ENCODE measurements around the gene SERPINE1. TPM values are rescaled to one million over a fixed set of nuclear protein-coding genes. Genes with fewer than 3 reads are reported as not detected.

The SERPINE1 gene
- total and polyA plus RNA-seq, 2 of the 13 experiments (the other 11 are each of a cell fraction or from before 2014, with no cell fraction given): 21.2 to 1,576 TPM

DNA sequence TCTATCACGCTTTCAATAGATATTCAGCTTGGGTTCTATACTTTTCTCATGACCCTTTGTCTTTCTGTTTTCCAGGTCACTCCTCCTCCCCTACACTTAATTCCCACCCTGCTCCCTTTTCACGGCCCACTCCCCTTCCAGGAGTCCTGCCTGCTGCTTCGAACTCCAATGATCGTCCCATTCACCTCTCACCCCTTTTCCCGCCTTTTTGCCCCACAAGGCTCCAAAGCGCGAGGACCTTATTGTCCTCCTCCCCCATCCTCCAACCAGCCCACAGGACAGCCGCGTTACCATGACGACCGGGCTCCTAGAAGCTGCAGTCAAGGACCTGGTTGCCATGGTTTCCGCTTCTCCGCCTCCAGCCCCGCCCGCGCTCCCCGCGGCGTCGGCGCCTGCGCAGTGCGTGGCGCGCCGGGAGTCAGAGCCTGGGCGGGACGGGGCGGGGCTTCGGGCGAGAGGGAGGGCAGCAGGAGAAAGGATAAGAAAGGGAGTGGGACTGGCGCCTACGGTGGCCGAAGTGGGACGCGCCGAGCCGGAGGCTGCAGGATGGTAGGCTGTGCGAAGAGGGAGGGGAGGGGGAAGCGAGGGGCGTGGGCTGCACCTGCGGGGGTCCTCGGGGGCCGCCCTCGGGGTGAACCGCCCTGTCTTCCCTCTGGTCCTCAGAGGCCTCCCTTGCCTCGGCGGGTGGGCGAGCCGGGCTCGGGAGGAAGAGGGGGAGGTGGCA lies 27.2 kb downstream of the SERPINE1 start, which contains the start of gene AP1S1 (continued):
- TF ChIP-seq, protein P1, sequence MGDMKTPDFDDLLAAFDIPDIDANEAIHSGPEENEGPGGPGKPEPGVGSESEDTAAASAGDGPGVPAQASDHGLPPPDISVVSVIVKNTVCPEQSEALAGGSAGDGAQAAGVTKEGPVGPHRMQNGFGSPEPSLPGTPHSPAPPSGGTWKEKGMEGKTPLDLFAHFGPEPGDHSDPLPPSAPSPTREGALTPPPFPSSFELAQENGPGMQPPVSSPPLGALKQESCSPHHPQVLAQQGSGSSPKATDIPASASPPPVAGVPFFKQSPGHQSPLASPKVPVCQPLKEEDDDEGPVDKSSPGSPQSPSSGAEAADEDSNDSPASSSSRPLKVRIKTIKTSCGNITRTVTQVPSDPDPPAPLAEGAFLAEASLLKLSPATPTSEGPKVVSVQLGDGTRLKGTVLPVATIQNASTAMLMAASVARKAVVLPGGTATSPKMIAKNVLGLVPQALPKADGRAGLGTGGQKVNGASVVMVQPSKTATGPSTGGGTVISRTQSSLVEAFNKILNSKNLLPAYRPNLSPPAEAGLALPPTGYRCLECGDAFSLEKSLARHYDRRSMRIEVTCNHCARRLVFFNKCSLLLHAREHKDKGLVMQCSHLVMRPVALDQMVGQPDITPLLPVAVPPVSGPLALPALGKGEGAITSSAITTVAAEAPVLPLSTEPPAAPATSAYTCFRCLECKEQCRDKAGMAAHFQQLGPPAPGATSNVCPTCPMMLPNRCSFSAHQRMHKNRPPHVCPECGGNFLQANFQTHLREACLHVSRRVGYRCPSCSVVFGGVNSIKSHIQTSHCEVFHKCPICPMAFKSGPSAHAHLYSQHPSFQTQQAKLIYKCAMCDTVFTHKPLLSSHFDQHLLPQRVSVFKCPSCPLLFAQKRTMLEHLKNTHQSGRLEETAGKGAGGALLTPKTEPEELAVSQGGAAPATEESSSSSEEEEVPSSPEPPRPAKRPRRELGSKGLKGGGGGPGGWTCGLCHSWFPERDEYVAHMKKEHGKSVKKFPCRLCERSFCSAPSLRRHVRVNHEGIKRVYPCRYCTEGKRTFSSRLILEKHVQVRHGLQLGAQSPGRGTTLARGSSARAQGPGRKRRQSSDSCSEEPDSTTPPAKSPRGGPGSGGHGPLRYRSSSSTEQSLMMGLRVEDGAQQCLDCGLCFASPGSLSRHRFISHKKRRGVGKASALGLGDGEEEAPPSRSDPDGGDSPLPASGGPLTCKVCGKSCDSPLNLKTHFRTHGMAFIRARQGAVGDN (CRISPR knock-in tag; IDR thresholded peaks at IDR 0.05): peak; percentile 73
- TF ChIP-seq SNAI1 (CRISPR knock-in tag; IDR thresholded peaks at IDR 0.05; ENCODE audit: borderline replicate concordance) (no peak), SMAD9 (CRISPR knock-in tag; IDR thresholded peaks at IDR 0.05) (no peak), TRIM24 (CRISPR knock-in tag; IDR thresholded peaks at IDR 0.05) (no peak), PRPF4 (IDR thresholded peaks at IDR 0.05; ENCODE audit: low read depth, low read length, poor library complexity, severe bottlenecking) (no peak), MAZ (IDR thresholded peaks at IDR 0.05; ENCODE audit: borderline replicate concordance, low read depth, low read length) (peak; percentile 85; the same call in 1 of the 2 replicates), MAZ (CRISPR knock-in tag; IDR thresholded peaks at IDR 0.05; ENCODE audit: low read depth) (peak; percentile 89), SKI (IDR thresholded peaks at IDR 0.05; ENCODE audit: partially characterized antibody) (peak; percentile 40), ZMAT3 (CRISPR knock-in tag; conservative IDR thresholded peaks at IDR 0.05) (0 out of 2 replicates have a peak, but pooled peaks have one; percentile 33), GATAD1 (CRISPR knock-in tag; IDR thresholded peaks at IDR 0.05) (peak; percentile 75), RBM39 (IDR thresholded peaks at IDR 0.05; ENCODE audit: low read depth, low read length, poor library complexity, severe bottlenecking) (peak; percentile 93), SP4 (CRISPR knock-in tag; IDR thresholded peaks at IDR 0.05) (peak; percentile 91)
- TF ChIP-seq, protein P2, sequence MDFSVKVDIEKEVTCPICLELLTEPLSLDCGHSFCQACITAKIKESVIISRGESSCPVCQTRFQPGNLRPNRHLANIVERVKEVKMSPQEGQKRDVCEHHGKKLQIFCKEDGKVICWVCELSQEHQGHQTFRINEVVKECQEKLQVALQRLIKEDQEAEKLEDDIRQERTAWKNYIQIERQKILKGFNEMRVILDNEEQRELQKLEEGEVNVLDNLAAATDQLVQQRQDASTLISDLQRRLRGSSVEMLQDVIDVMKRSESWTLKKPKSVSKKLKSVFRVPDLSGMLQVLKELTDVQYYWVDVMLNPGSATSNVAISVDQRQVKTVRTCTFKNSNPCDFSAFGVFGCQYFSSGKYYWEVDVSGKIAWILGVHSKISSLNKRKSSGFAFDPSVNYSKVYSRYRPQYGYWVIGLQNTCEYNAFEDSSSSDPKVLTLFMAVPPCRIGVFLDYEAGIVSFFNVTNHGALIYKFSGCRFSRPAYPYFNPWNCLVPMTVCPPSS (IDR thresholded peaks at IDR 0.05): no peak
- TF ChIP-seq, protein P3, sequence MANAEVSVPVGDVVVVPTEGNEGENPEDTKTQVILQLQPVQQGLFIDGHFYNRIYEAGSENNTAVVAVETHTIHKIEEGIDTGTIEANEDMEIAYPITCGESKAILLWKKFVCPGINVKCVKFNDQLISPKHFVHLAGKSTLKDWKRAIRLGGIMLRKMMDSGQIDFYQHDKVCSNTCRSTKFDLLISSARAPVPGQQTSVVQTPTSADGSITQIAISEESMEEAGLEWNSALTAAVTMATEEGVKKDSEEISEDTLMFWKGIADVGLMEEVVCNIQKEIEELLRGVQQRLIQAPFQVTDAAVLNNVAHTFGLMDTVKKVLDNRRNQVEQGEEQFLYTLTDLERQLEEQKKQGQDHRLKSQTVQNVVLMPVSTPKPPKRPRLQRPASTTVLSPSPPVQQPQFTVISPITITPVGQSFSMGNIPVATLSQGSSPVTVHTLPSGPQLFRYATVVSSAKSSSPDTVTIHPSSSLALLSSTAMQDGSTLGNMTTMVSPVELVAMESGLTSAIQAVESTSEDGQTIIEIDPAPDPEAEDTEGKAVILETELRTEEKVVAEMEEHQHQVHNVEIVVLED (CRISPR knock-in tag; IDR thresholded peaks at IDR 0.05; ENCODE audit: borderline replicate concordance): peak; percentile 51; the same call in 1 of the 2 replicates
- TF ChIP-seq, protein P4, sequence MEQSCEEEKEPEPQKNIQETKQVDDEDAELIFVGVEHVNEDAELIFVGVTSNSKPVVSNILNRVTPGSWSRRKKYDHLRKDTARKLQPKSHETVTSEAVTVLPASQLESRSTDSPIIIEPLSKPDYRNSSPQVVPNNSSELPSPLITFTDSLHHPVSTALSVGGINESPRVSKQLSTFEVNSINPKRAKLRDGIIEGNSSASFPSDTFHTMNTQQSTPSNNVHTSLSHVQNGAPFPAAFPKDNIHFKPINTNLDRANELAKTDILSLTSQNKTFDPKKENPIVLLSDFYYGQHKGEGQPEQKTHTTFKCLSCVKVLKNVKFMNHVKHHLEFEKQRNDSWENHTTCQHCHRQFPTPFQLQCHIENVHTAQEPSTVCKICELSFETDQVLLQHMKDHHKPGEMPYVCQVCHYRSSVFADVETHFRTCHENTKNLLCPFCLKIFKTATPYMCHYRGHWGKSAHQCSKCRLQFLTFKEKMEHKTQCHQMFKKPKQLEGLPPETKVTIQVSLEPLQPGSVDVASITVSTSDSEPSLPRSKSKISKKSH (CRISPR knock-in tag; IDR thresholded peaks at IDR 0.05; ENCODE audit: borderline replicate concordance): peak; percentile 52; the same call in 1 of the 2 replicates
- TF ChIP-seq, protein P5, sequence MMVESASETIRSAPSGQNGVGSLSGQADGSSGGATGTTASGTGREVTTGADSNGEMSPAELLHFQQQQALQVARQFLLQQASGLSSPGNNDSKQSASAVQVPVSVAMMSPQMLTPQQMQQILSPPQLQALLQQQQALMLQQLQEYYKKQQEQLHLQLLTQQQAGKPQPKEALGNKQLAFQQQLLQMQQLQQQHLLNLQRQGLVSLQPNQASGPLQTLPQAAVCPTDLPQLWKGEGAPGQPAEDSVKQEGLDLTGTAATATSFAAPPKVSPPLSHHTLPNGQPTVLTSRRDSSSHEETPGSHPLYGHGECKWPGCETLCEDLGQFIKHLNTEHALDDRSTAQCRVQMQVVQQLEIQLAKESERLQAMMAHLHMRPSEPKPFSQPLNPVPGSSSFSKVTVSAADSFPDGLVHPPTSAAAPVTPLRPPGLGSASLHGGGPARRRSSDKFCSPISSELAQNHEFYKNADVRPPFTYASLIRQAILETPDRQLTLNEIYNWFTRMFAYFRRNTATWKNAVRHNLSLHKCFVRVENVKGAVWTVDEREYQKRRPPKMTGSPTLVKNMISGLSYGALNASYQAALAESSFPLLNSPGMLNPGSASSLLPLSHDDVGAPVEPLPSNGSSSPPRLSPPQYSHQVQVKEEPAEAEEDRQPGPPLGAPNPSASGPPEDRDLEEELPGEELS (CRISPR knock-in tag; IDR thresholded peaks at IDR 0.05): 0 out of 2 replicates have a peak, but pooled peaks have one; percentile 12
- TF ChIP-seq, protein P6, sequence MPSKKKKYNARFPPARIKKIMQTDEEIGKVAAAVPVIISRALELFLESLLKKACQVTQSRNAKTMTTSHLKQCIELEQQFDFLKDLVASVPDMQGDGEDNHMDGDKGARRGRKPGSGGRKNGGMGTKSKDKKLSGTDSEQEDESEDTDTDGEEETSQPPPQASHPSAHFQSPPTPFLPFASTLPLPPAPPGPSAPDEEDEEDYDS (CRISPR knock-in tag; IDR thresholded peaks at IDR 0.05): peak; percentile 83

Data from HepG2 (cell line).